Erythroblast (primary cell): ENCODE results near the gene CST7.
"Not testable (repeated sequence)": the region's sequence is repeated elsewhere in the genome, so short reads cannot be mapped to it uniquely, and the experiment has no call there.

Experiments used
- GATA1 ChIP-seq: IDR thresholded peaks from 2 replicates; pipeline ENCODE4 v1.6.1; 2011; ENCODE audit warnings: low read depth, mild to moderate bottlenecking, control low read depth, low read length, moderate library complexity
- POLR2A ChIP-seq: IDR thresholded peaks from 2 replicates; pipeline ENCODE4 v1.6.1; 2011; ENCODE audit warnings: mild to moderate bottlenecking, low read length

DNA sequence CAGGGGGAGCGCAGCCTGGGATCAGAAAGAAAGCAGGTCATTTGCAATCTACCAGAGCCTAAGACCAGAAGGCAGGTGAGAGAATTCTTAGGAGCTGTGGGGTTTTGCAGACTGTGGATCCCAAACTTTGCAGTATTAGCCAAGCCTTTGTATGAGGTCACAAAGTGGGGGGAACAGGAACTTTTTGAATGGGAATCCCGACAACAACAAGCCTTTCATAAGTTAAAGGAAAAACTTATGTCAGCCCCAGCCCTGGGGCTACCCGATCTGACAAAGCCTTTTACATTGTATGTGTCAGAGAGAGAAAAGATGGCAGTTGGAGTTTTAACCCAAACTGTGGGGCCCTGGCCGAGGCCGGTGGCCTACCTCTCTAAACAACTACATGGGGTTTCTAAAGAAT lies 19.8 kb upstream of the CST7 start:
- not testable (repeated sequence) for TF ChIP-seq POLR2A, GATA1
